ENCODE data around the gene PPP2CA. TPM values are rescaled to one million over a fixed set of nuclear protein-coding genes. Genes with fewer than 3 reads are reported as not detected.
"Not testable (repeated sequence)": the region's sequence is repeated elsewhere in the genome, so short reads cannot be mapped to it uniquely, and the experiment has no call there.

The PPP2CA gene
- total and polyA plus RNA-seq, 2 experiments from 2014 or later: 195 to 249 TPM

GRCh38 chr5:134215757-134216156 is 10.1 kb downstream of the PPP2CA start:
- DNase-seq (ENCODE audit: low spot score): no peak
- peaks cover 3% of the 10 kb centered on the region for H3K4me1 ChIP-seq (ENCODE audit: insufficient read depth)
- peaks cover 99% of the 10 kb centered on the region for H4K20me1 ChIP-seq (ENCODE audit: insufficient read depth, poor library complexity, severe bottlenecking)
- no peaks in the 10 kb centered on the region for H3K9me2 ChIP-seq (replicated peaks; ENCODE audit: insufficient read depth)
- peaks cover 100% of the 10 kb centered on the region for H3K79me2 ChIP-seq
- 98% methylated on average over 2 of the region's 2 CpGs for WGBS (ENCODE audit: low lambda C conversion rate, missing lambda C conversion rate)
- no peak for TF ChIP-seq CTCF (IDR thresholded peaks at IDR 0.05; ENCODE audit: poor library complexity)
- TF ChIP-seq EZH2phosphoT487 (IDR thresholded peaks at IDR 0.05; ENCODE audit: low read depth, severe bottlenecking, unreplicated experiment): no peak
- TF ChIP-seq EZH2 (IDR thresholded peaks at IDR 0.05; ENCODE audit: borderline replicate concordance): no peak
- no peak overlapping the region for H2AFZ ChIP-seq
- no peaks in the 10 kb centered on the region for H3K36me3 ChIP-seq (replicated peaks; ENCODE audit: insufficient read depth, low read depth)
- no peak overlapping the region for H3K27ac ChIP-seq
- no peak overlapping the region for H3K4me2 ChIP-seq
- no peaks in the 10 kb centered on the region for H3K27me3 ChIP-seq
- no peaks in the 10 kb centered on the region for H3K9me3 ChIP-seq (ENCODE audit: low read depth)
- H3K4me3 ChIP-seq: no peak overlapping the region

GRCh38 chr5:134211263-134212031 is 14.4 kb downstream of the PPP2CA start:
- H4K20me1 ChIP-seq (ENCODE audit: insufficient read depth, poor library complexity, severe bottlenecking): peaks cover 99% of the 10 kb centered on the region
- DNase-seq (ENCODE audit: low spot score); H3K4me2 ChIP-seq; H3K4me3 ChIP-seq; H3K27ac ChIP-seq; H3K27me3 ChIP-seq; H3K36me3 ChIP-seq (replicated peaks; ENCODE audit: insufficient read depth, low read depth); H3K9me3 ChIP-seq (ENCODE audit: low read depth); H3K4me1 ChIP-seq (ENCODE audit: insufficient read depth); H3K9me2 ChIP-seq (replicated peaks; ENCODE audit: insufficient read depth); H2AFZ ChIP-seq: not testable (repeated sequence)
- peaks cover 100% of the 10 kb centered on the region for H3K79me2 ChIP-seq
- over 99% methylated on average over 14 of the region's 14 CpGs for WGBS (ENCODE audit: low lambda C conversion rate, missing lambda C conversion rate)

- Histone ChIP-seq H3K4me2 (no peak overlapping the region), H3K9me3 (ENCODE audit: low read depth) (no peaks in the 10 kb centered on the region), H3K9me2 (replicated peaks; ENCODE audit: insufficient read depth) (no peaks in the 10 kb centered on the region), H2AFZ (no peak overlapping the region), H3K36me3 (replicated peaks; ENCODE audit: insufficient read depth, low read depth) (no peaks in the 10 kb centered on the region), H4K20me1 (ENCODE audit: insufficient read depth, poor library complexity, severe bottlenecking) (peaks cover 98% of the 10 kb centered on the region), H3K79me2 (peaks cover 98% of the 10 kb centered on the region), H3K4me1 (ENCODE audit: insufficient read depth) (peaks cover 3% of the 10 kb centered on the region), H3K27ac (no peak overlapping the region), H3K4me3 (no peak overlapping the region), H3K27me3 (no peaks in the 10 kb centered on the region)
- no peak for TF ChIP-seq EZH2phosphoT487 (IDR thresholded peaks at IDR 0.05; ENCODE audit: low read depth, severe bottlenecking, unreplicated experiment)
- no peak for DNase-seq (ENCODE audit: low spot score)
- 87% methylated on average over 14 of the region's 14 CpGs for WGBS (ENCODE audit: low lambda C conversion rate, missing lambda C conversion rate)
These were observed 16.2 kb downstream of the PPP2CA start for GRCh38 chr5:134209477-134210245.

GRCh38 chr5:134207696-134208095 is 18.2 kb downstream of the PPP2CA start:
- 100% methylated on average over 1 of the region's 1 CpG for WGBS (ENCODE audit: low lambda C conversion rate, missing lambda C conversion rate)

More at GRCh38 chr5:134207696-134208095, 18.2 kb downstream of the PPP2CA start:
- Histone ChIP-seq H4K20me1 (ENCODE audit: insufficient read depth, poor library complexity, severe bottlenecking) (peaks cover 98% of the 10 kb centered on the region), H3K4me1 (ENCODE audit: insufficient read depth) (peaks cover 3% of the 10 kb centered on the region), H3K9me2 (replicated peaks; ENCODE audit: insufficient read depth) (no peaks in the 10 kb centered on the region), H3K79me2 (peaks cover 98% of the 10 kb centered on the region), H3K27me3 (no peaks in the 10 kb centered on the region), H3K9me3 (ENCODE audit: low read depth) (no peaks in the 10 kb centered on the region), H3K4me2 (no peak overlapping the region), H3K27ac (no peak overlapping the region), H2AFZ (no peak overlapping the region), H3K36me3 (replicated peaks; ENCODE audit: insufficient read depth, low read depth) (no peaks in the 10 kb centered on the region), H3K4me3 (no peak overlapping the region)
- no peak for DNase-seq (ENCODE audit: low spot score)
- TF ChIP-seq CTCF (IDR thresholded peaks at IDR 0.05; ENCODE audit: poor library complexity): no peak
- TF ChIP-seq EZH2phosphoT487 (IDR thresholded peaks at IDR 0.05; ENCODE audit: low read depth, severe bottlenecking, unreplicated experiment): no peak
- no peak for TF ChIP-seq EZH2 (IDR thresholded peaks at IDR 0.05; ENCODE audit: borderline replicate concordance)

All from hepatocyte (in vitro differentiated cells).